DOHH2 (cell line): Measurements from ENCODE around the gene TRIM54.

Experiments
- H3F3A ChIP-seq: fragments of 200-600 bp; sonication (generic), shearing (Covaris generic); 2 replicates; pipeline ENCODE4 v1.6.0; 2016; ENCODE audit warnings: antibody characterized with exemption, mild to moderate bottlenecking; ENCODE audit not compliant: control insufficient read depth, insufficient read depth
- H3K27ac ChIP-seq: fragments of 200-600 bp; sonication (generic); 2 replicates; pipeline ENCODE4 v1.5.1; 2014; ENCODE audit warnings: low read depth, mild to moderate bottlenecking, low read length, moderate library complexity
- H3K27me3 ChIP-seq: fragments of 200-600 bp; sonication (generic); 2 replicates; pipeline ENCODE4 v1.6.1; 2014; ENCODE audit warnings: mild to moderate bottlenecking, low read length, mixed read lengths; ENCODE audit not compliant: control insufficient read depth
- H3K36me3 ChIP-seq: fragments of 200-600 bp; sonication (generic); 2 replicates; pipeline ENCODE4 v1.6.1; 2014; ENCODE audit warnings: mild to moderate bottlenecking, low read length, moderate library complexity, mixed read lengths; ENCODE audit not compliant: control insufficient read depth
- H3K4me1 ChIP-seq: fragments of 200-600 bp; sonication (generic); 2 replicates; pipeline ENCODE4 v1.6.1; 2014; ENCODE audit warnings: mild to moderate bottlenecking, low read length, mixed read lengths; ENCODE audit not compliant: control insufficient read depth
- H3K4me2 ChIP-seq: fragments of 200-600 bp; sonication (generic); 2 replicates; pipeline ENCODE4 v1.6.0; 2014; ENCODE audit warnings: mild to moderate bottlenecking, low read length, moderate library complexity
- H3K4me3 ChIP-seq: fragments of 200-600 bp; sonication (generic); 2 replicates; pipeline ENCODE4 v1.5.1; 2014; ENCODE audit warnings: mild to moderate bottlenecking, low read length, mixed read lengths
- H3K79me2 ChIP-seq: fragments of 200-600 bp; sonication (generic); 2 replicates; pipeline ENCODE4 v1.6.1; 2014; ENCODE audit warnings: mild to moderate bottlenecking, low read length, mixed read lengths; ENCODE audit not compliant: control insufficient read depth
- H3K9me2 ChIP-seq: fragments of 200-600 bp; sonication (generic); replicated peaks from 2 replicates; pipeline ENCODE4 v1.6.1; 2014; ENCODE audit warnings: mild to moderate bottlenecking, low read length, mixed read lengths; ENCODE audit not compliant: control insufficient read depth
- H3K9me3 ChIP-seq: fragments of 200-600 bp; sonication (generic); 2 replicates; pipeline ENCODE4 v1.6.1; 2014; ENCODE audit warnings: antibody characterized with exemption, low read length, mixed read lengths; ENCODE audit not compliant: control insufficient read depth, insufficient read depth
- H4K20me1 ChIP-seq: fragments of 200-600 bp; sonication (generic); 2 replicates; pipeline ENCODE4 v1.6.0; 2014; ENCODE audit warnings: low read depth, mild to moderate bottlenecking, antibody characterized with exemption, low read length, moderate library complexity; ENCODE audit not compliant: control insufficient read depth, insufficient read depth
- EZH2phosphoT487 ChIP-seq: fragments of 200-600 bp; sonication (generic); IDR thresholded peaks from 2 replicates; pipeline ENCODE4 v1.6.1; 2017; ENCODE audit warnings: borderline replicate concordance, mild to moderate bottlenecking, antibody characterized with exemption, low read length, moderate library complexity, mixed read lengths
- TF ChIP-seq, protein P1 (sequence below): fragments of 200-600 bp; sonication (generic); IDR thresholded peaks from one replicate; pipeline ENCODE4 v1.5.1; 2014; ENCODE audit warnings: antibody characterized with exemption, mild to moderate bottlenecking, low read depth, low read length; ENCODE audit not compliant: poor library complexity, severe bottlenecking

TRIM54 gene

DNA sequence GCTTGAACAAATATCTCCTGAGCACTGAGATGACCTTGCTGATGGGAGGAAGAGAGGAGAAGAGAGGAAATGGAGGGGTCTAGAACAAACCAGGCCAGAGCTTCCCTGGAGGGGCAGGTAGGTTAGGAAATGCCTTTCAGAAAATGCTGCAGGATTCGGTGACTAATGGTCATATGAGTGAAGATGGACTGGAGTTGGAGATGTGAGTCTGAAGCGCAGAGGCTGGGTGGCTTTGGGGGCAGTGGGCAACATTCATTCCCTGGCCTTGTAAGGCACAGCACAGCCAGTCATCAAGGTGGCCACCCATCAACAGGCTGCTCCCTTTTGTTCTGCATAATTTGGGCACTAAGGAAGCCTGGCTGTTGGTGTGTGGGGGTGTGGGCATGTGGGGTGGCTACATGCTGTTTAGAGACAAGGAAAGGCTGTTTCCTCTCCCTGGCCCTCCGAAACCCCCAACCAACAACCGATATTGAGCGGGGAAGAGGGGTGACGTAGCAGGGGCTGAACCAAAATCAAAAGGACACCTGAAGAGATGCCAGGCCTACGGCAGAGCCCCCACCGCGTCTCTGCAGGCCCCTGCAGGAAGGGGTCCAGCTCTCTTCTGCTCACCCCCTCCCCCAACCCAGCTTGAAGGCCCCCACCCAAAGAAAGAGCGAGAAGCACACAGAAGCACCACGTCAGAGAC lies 20.8 kb upstream of the TRIM54 start:
- Histone ChIP-seq H3F3A (no peaks in the 10 kb centered on the region), H3K36me3 (no peaks in the 10 kb centered on the region), H3K4me1 (peaks cover 33% of the 10 kb centered on the region), H3K9me3 (no peaks in the 10 kb centered on the region), H4K20me1 (no peaks in the 10 kb centered on the region), H3K27ac (no peak overlapping the region), H3K79me2 (no peaks in the 10 kb centered on the region), H3K4me3 (no peak overlapping the region), H3K27me3 (peaks cover 69% of the 10 kb centered on the region), H3K9me2 (no peaks in the 10 kb centered on the region), H3K4me2 (no peak overlapping the region)
- no peak for TF ChIP-seq EZH2phosphoT487
- TF ChIP-seq, protein P1, sequence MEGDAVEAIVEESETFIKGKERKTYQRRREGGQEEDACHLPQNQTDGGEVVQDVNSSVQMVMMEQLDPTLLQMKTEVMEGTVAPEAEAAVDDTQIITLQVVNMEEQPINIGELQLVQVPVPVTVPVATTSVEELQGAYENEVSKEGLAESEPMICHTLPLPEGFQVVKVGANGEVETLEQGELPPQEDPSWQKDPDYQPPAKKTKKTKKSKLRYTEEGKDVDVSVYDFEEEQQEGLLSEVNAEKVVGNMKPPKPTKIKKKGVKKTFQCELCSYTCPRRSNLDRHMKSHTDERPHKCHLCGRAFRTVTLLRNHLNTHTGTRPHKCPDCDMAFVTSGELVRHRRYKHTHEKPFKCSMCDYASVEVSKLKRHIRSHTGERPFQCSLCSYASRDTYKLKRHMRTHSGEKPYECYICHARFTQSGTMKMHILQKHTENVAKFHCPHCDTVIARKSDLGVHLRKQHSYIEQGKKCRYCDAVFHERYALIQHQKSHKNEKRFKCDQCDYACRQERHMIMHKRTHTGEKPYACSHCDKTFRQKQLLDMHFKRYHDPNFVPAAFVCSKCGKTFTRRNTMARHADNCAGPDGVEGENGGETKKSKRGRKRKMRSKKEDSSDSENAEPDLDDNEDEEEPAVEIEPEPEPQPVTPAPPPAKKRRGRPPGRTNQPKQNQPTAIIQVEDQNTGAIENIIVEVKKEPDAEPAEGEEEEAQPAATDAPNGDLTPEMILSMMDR: no peak

DNA sequence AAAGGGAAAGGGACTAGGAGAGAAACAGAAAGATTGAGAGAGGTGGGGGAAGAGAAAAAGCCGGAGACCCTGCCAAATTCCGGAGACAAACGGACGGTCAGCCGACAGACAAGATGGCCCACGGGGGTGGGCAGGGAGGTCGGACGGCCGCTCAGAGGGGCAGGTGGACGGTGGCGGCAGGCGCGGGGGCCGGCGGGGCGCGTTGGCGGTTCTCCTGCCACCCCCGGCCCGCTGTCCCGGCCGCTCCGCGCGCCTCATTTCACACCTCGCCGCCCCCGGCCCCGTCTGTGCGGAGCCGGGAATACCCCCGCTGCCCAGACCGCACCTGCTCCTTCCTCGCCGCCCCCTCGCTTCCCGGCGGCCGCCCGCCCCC lies 20.3 kb upstream of the TRIM54 start:
- Histone ChIP-seq H3K36me3 (no peaks in the 10 kb centered on the region), H3F3A (no peaks in the 10 kb centered on the region), H3K27ac (no peak overlapping the region), H3K9me3 (no peaks in the 10 kb centered on the region), H3K79me2 (no peaks in the 10 kb centered on the region), H3K4me2 (peak overlapping the region; percentile 89), H3K9me2 (no peaks in the 10 kb centered on the region), H3K27me3 (peaks cover 70% of the 10 kb centered on the region), H3K4me3 (peak overlapping the region; percentile 78), H4K20me1 (no peaks in the 10 kb centered on the region), H3K4me1 (peaks cover 33% of the 10 kb centered on the region)
- TF ChIP-seq, protein P1: no peak
- no peak for TF ChIP-seq EZH2phosphoT487

DNA sequence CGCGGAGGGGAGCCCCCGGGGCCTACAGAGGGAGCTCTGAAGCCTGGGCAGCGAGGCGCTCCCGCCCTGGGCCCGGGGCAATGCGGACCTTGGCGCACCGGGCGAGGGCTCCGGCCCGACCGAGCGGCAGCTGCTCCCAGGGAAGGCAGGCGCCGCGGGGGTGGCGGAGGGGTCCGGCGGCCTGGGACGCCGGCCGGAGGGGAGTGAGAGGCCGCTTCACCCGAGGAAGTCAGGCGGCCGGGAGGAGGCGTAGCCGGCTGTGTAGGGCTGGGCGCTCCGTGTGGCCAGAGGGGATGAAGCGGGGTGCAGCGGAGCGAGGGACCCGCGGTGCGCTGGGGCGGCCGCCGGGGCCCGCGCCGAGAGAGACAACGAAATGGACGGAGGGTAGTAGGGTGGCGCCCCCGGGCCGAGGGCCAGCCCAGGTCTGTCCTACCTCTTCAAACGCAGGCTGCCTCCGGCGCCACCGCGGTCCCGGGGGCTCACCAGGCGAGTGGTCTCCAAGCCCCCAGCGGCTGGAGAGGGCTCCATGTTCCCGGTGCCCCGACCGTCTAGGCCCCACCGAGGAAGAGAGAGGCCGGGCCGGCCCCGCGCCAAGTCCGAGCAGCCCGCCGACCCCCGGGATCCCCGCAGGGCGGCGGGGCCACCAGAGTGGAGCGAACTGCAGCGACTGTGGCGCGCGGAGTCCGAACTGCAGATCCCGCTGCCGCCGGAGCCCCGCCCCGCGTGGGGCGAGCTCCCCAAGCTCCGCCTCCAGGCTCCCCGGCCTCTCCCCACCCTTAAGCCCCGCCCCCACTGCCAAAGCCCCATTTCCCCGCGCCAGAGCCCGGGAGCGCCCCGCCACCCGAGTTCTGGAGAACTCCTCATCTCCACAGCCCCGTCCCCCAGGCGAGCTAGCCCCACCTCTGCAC lies 19.6 kb upstream of the TRIM54 start, which contains the start of gene SLC30A3:
Gene SLC30A3, minus strand, starts transcription at position 669 of the 908 bp plus-strand sequence. Its CDS starts 141 bp downstream, at position 528.
- Histone ChIP-seq H3K4me2 (peak within 1 kb of the TSS; percentile 89), H3K9me3 (no peaks in the 10 kb centered on the region), H3K27ac (no peak within 1 kb of the TSS), H3F3A (no peaks in the 10 kb centered on the region), H3K4me1 (peaks cover 33% of the 10 kb centered on the region), H3K9me2 (no peaks in the 10 kb centered on the region), H4K20me1 (no peaks in the 10 kb centered on the region), H3K27me3 (peaks cover 70% of the 10 kb centered on the region), H3K36me3 (no peaks in the 10 kb centered on the region), H3K4me3 (peak within 1 kb of the TSS; percentile 78), H3K79me2 (no peaks in the 10 kb centered on the region)
- peak; percentile 93; the same call in 1 of the 2 replicates for TF ChIP-seq EZH2phosphoT487
- TF ChIP-seq, protein P1: no peak
